Esophagus muscularis mucosa (tissue), 4 donors: ENCODE results near the gene HS2ST1. TPM values are rescaled to one million over a fixed set of nuclear protein-coding genes. Genes with fewer than 3 reads are reported as not detected.

ENCODE experiments used
- DNase-seq: peaks from one replicate; pipeline ENCODE4 v3.0.0-alpha.2; 2017; ENCODE audit errors: extremely low spot score
- H3K27ac ChIP-seq, 4 donors: fragments of 200-600 bp; sonication (generic); replicated peaks in 1 of 4; 1 replicate in 3 of 4; 2 replicates in 1 of 4; pipeline ENCODE4 v1.5.1; 2016 to 2019; ENCODE audit warnings: mild to moderate bottlenecking in 1 of 4
- H3K27me3 ChIP-seq, 4 donors: fragments of 200-600 bp; sonication (generic); one replicate each; pipeline versions ENCODE4 v1.5.1 to v1.6.0; 2016 to 2019
- H3K36me3 ChIP-seq, 4 donors: fragments of 200-600 bp; sonication (generic); one replicate each; pipeline ENCODE4 v1.5.1; 2016 to 2019
- H3K4me1 ChIP-seq, 4 donors: fragments of 200-600 bp; sonication (generic); one replicate each; pipeline ENCODE4 v1.5.1; 2016 to 2019
- H3K4me3 ChIP-seq, 4 donors: fragments of 200-600 bp; sonication (generic); 1 replicate in 2 of 4; 2 replicates in 2 of 4; pipeline ENCODE4 v1.5.1; 2016 to 2019; ENCODE audit warnings: mild to moderate bottlenecking in 4 of 4, moderate library complexity in 1 of 4
- H3K9me3 ChIP-seq, 4 donors: fragments of 200-600 bp; sonication (generic); 1 replicate in 3 of 4; 2 replicates in 1 of 4; pipeline ENCODE4 v1.5.1; 2016 to 2019
- EP300 ChIP-seq: sonication (generic); formaldehyde crosslinking; IDR thresholded peaks from one replicate; pipeline ENCODE4 v1.6.1; 2017; ENCODE audit warnings: antibody characterized with exemption
- POLR2A ChIP-seq: fragments of 450-650 bp; IDR thresholded peaks from one replicate; pipeline ENCODE4 v1.6.1; 2017; ENCODE audit warnings: antibody characterized with exemption, moderate library complexity, mild to moderate bottlenecking, low read depth
- POLR2AphosphoS5 ChIP-seq, 2 donors: sonication (generic); formaldehyde crosslinking; IDR thresholded peaks; one replicate each; pipeline ENCODE4 v1.6.1; 2017; ENCODE audit warnings: antibody characterized with exemption in 2 of 2
- WGBS: methylation state at CpG from one replicate; pipeline ENCODE4 v1.1.5; 2018; 5-methylcytosine and 5-hydroxymethylcytosine counted together
- intact Hi-C: fragments of 100-400 bp; cut with DNase I; formaldehyde crosslinking; loops from one replicate; pipeline ENCODE4 v1.15.1; 2023
- total RNA-seq, 4 donors: library from RNA; depleted of rRNA; stranded (reverse); fragments of >200 nt; gene quantifications; one replicate each; pipeline versions ENCODE4 v1.1.0 to v1.2.1, GENCODE V29; 2016
- TF ChIP-seq, protein P1 (sequence below), 3 experiments: fragments of 200-600 bp in 2 of 3; fragments of 450-650 bp in 1 of 3; sonication (generic) in 2 of 3; IDR thresholded peaks; one replicate each; pipeline ENCODE4 v1.5.1; 2017 to 2019; ENCODE audit warnings: antibody characterized with exemption in 3 of 3, mild to moderate bottlenecking in 2 of 3, moderate library complexity in 1 of 3

Gene HS2ST1
- total RNA-seq, 4 donors from 2014 or later = 8.5 to 11.6 (median 9.4) TPM

DNA sequence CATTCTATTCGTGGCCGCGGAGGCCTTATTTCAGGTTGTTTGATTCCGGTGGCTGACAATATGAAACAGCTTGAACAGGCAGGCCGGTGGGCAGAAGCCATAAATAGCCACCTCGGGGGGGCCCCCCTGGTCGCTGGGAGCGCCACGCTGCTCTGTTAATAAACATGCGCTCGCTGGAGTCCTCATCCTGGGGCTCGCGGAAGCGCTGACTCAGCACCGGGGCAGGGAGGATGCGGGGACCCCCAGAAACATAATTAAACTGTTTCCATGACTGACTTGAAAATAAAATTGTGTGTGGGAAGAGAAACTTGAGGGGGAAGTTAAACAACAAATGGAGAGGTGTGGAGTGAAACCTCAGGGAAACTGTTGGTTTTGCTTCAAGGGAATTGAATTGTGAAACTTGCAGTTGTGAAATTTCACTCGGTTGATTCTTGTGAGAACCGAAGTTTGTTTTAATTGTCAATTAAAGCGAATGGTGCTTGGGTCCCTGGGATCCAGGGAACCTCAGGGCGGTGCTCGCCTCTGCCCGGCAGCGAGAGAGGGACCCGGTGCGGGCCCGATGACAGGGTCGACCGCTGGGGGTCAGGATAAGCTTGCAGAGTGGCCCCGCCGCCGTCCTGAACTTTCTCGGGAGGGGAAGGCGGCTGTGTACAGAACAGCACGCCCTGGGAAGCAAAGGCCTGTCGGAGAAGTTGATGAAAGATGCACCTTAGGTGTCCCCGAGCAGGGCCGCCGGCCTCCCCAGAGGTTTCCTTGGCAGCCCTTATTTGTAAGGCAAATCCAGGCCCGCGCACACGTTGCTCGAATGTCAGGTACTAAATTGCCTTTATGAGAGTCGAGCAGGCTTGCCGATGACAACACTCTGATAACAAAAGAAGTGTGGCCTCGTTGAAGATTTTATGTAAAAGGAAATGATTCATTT lies 237.3 kb downstream of the HS2ST1 start:
- DNase-seq = no peak
- Histone ChIP-seq H3K27me3 (no peaks in the 10 kb centered on the region), H3K4me3 (peak overlapping the region; percentile 32 to 46 (median 43)), H3K4me1 (peaks cover 11 to 58% (median 50%) of the 10 kb centered on the region in 4 donors), H3K9me3 (no peaks in the 10 kb centered on the region), H3K36me3 (no peaks in the 10 kb centered on the region), H3K27ac (peak overlapping the region; percentile 40 to 71 (median 63))
- intact Hi-C loops = no loop called here
- TF ChIP-seq POLR2AphosphoS5 (IDR thresholded peaks at IDR 0.05) = peak in 1 of 2 donors; percentile 27
- no peak for TF ChIP-seq POLR2A
- TF ChIP-seq, protein P1, sequence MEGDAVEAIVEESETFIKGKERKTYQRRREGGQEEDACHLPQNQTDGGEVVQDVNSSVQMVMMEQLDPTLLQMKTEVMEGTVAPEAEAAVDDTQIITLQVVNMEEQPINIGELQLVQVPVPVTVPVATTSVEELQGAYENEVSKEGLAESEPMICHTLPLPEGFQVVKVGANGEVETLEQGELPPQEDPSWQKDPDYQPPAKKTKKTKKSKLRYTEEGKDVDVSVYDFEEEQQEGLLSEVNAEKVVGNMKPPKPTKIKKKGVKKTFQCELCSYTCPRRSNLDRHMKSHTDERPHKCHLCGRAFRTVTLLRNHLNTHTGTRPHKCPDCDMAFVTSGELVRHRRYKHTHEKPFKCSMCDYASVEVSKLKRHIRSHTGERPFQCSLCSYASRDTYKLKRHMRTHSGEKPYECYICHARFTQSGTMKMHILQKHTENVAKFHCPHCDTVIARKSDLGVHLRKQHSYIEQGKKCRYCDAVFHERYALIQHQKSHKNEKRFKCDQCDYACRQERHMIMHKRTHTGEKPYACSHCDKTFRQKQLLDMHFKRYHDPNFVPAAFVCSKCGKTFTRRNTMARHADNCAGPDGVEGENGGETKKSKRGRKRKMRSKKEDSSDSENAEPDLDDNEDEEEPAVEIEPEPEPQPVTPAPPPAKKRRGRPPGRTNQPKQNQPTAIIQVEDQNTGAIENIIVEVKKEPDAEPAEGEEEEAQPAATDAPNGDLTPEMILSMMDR (IDR thresholded peaks at IDR 0.05) = peak; percentile 58 to 61 (median 59)
- no peak for TF ChIP-seq EP300
- 20% methylated on average over 45 of the region's 45 CpGs for WGBS

DNA sequence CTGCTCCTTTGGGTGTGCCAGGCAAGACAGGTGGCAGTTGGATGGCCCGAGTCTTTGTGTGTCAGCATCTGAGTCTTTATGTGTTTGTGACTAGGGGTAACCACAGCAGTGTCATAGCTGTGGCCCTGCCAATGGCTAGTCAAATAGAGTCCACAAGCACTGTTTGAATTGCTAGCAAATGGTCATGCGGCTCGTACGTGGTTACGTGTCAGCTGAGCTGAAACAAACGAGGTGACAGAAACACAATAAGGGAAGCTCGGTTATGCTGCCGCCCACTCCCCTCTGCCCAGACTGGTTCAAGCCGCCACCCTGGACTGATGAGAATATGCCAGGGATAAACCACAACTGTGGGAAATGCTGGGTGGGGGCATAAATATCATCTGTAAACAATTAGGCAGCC lies 239.9 kb downstream of the HS2ST1 start:
- Histone ChIP-seq H3K4me1 (peaks cover 11 to 39% (median 33%) of the 10 kb centered on the region in 4 donors), H3K27me3 (no peaks in the 10 kb centered on the region), H3K36me3 (no peaks in the 10 kb centered on the region), H3K9me3 (no peaks in the 10 kb centered on the region), H3K27ac (no peak overlapping the region), H3K4me3 (no peak overlapping the region)
- 90% methylated on average over 9 of the region's 9 CpGs for WGBS
- intact Hi-C loops = no loop called here
- DNase-seq = no peak
- no peak for TF ChIP-seq POLR2A
- no peak for TF ChIP-seq EP300
- TF ChIP-seq, protein P1 (IDR thresholded peaks at IDR 0.05) = no peak
- TF ChIP-seq POLR2AphosphoS5 (IDR thresholded peaks at IDR 0.05) = no peak

DNA sequence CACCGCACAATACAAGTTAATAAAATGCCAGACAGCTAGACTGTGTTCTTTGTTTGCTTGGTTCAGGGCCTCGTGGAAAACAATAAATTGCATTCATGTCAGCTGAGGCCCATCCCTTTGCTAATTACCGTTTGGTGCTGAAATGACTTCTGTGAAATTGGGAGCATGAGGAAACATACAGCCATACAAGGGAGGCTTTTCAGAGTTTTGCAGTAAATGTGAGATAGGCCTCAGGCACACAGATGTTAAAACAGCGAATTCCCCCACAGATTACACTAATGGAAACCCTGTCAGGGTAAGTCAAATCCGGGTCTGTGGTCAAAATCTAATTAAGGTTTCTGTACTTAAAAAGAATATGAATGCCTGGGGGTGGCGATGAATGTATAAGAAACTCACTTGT lies 240.7 kb downstream of the HS2ST1 start:
- no peak overlapping the region for H3K4me3 ChIP-seq
- peaks cover 6 to 31% (median 25%) of the 10 kb centered on the region in 4 donors for H3K4me1 ChIP-seq
- intact Hi-C loops = no loop called here
- H3K27me3 ChIP-seq = no peaks in the 10 kb centered on the region
- H3K9me3 ChIP-seq = no peaks in the 10 kb centered on the region
- WGBS = 81% methylated on average over 6 of the region's 6 CpGs
- no peak for DNase-seq
- no peaks in the 10 kb centered on the region for H3K36me3 ChIP-seq
- H3K27ac ChIP-seq = no peak overlapping the region
- TF ChIP-seq, protein P1 (IDR thresholded peaks at IDR 0.05) = no peak
- TF ChIP-seq POLR2A = no peak
- TF ChIP-seq POLR2AphosphoS5 (IDR thresholded peaks at IDR 0.05) = no peak
- no peak for TF ChIP-seq EP300

DNA sequence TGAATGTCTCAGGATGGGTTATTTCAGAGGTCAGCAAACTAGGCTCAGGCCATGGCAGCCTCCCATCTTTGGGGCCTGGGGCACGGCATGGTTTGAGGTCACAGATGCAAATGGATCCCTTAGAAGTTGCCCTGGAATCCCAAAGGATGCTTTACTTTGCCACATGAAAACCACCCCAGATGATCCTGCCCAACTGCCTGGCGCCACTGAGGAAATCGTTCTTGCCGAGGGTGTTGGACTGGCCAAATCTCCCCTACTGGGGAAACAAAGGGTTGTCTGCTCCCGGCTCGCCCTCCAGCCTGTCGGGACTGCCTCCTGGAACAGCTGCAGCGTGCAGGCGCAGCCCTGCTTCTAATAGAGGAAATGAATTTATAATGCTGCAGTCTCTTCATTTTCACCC lies 241.2 kb downstream of the HS2ST1 start:
- DNase-seq = no peak
- WGBS = 73% methylated on average over 5 of the region's 9 CpGs
- H3K4me1 ChIP-seq = peaks cover 6 to 28% (median 22%) of the 10 kb centered on the region in 4 donors

More for the DNA sequence above, 241.2 kb downstream of the HS2ST1 start:
- Histone ChIP-seq H3K4me3 (no peak overlapping the region), H3K27ac (no peak overlapping the region), H3K36me3 (no peaks in the 10 kb centered on the region), H3K9me3 (no peaks in the 10 kb centered on the region), H3K27me3 (no peaks in the 10 kb centered on the region)
- no peak for TF ChIP-seq EP300
- TF ChIP-seq, protein P1 (IDR thresholded peaks at IDR 0.05) = no peak
- TF ChIP-seq POLR2A = no peak
- no peak for TF ChIP-seq POLR2AphosphoS5 (IDR thresholded peaks at IDR 0.05)
- intact Hi-C loops = no loop called here
